GM19372 (cell line): ENCODE results near the gene ELAVL3.
A peak's percentile ranks its signal among the peaks of the same experiment; 100 is the strongest.
"Not testable (repeated sequence)": the region's sequence is repeated elsewhere in the genome, so short reads cannot be mapped to it uniquely, and the experiment has no call there.

Source experiments
- ATAC-seq: cut with Tn5 transposase; IDR thresholded peaks from one replicate; pipeline ENCODE4 v1.9.1; 2021; ENCODE audit warnings: mild to moderate bottlenecking, low read depth, moderate library complexity; ENCODE audit not compliant: unreplicated experiment

ELAVL3 gene

GRCh38 chr19:11445141-11445540 is 35.7 kb downstream of the ELAVL3 start:
- ATAC-seq: no peak

GRCh38 chr19:11444059-11444458 is 36.8 kb downstream of the ELAVL3 start:
- ATAC-seq: no peak

DNA sequence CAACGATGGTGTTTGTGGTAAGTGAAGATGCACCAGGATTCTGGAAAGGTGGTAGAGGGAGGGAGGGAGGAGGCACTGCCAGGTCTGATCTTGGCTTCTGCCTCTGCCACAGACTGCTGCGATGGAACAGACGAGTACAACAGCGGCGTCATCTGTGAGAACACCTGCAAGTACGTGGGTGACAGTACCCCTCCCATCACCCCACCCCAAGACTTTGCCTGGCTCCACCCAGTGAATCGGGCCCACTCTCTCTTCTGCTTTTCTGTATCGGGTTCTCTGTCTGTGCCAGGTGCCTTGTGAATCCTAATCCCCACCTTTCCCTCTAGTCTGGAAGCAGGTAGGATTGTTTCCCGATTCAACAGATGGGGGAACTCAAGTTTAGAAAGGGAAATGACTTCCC is 42.9 kb downstream of the ELAVL3 start:
- ATAC-seq: no peak

DNA sequence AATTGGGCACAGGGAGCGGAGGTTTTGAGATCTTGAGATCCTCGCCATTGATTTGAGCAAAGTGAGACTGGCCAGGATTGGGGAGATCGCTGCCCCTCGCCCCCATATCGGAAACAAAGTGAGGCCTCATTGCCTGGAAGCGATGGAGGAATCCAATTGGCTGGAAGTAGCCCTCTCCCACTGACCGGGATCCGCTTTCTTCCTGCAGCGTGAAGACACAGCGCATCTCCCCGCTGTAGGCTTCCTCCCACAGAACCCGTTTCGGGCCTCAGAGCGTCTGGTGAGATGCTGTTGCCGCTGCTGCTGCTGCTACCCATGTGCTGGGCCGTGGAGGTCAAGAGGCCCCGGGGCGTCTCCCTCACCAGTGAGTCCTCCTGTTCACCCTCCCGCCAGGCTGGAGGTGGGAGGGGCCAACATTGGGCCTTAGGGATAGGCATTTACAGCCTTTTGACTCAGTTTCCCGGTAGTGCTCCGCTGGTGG is 45.0 kb downstream of the ELAVL3 start:
- no peak for ATAC-seq

DNA sequence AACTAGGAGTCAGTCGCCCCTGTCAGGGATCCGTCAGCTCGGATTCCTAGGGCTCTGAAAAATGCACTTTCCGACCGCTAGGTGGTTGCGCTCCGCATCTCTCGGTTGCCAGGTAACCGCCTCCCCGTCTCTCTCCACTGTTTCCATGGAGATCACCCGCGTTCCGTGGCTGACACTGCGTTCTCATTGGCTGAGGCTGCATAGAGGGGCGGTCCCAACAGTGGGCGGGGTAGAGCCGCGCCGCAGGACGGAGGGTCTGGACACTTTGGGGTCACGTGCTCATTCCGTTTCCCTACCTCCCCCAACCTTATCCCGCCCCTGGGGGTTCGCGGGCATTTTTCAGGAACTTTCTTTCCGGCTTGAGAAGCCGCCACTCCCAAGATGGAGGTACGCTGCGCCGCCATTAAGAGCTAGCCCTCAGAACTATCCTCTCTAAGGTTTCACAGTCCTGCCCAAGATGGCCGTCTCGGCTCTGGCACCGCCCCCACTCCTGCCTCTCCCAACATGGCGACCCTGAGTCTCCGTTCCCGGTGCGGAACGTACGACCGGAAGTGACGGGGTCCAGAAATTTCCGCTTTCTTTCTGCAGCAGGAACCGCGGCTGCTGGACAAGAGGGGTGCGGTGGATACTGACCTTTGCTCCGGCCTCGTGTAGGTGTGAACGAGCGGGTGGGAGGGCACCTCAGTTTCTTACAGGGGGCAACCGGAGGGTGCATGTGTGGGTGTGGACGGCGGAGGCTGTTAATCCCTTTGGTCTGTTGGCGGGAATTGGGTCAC is 45.6 kb downstream of the ELAVL3 start, which contains the start of the genes ODAD3 and PRKCSH:
Gene ODAD3, minus strand, starts transcription at position 65 of the 776 bp plus-strand sequence. CDS start 105 bp downstream, outside the sequence.
Gene PRKCSH, plus strand, starts transcription at position 579 of the 776 bp plus-strand sequence. CDS start 483 bp downstream, outside the sequence.
- peak; percentile 86 for ATAC-seq

DNA sequence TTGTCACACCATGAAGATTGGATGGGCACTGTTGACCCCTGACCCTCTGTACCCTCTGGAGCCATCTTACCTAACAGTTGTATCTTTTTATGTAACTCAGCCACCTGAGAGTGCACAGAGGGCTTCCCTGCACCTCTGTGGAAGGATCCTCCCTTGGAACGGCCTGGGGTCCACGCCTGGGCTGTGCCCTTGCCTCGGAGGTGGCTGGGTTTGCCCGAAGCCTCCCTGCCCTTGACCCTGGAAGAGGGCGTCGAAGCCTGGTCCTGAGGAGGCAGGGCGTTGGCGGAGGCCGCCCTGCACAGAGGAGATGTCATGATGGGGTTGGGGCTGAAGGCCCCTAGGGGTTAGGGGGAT is 46.2 kb downstream of the ELAVL3 start:
- no peak for ATAC-seq

- ATAC-seq: not testable (repeated sequence)
These were observed 47.3 kb downstream of the ELAVL3 start for GRCh38 chr19:11433526-11433925.

GRCh38 chr19:11426656-11427055 is 54.2 kb downstream of the ELAVL3 start:
- ATAC-seq: no peak

DNA sequence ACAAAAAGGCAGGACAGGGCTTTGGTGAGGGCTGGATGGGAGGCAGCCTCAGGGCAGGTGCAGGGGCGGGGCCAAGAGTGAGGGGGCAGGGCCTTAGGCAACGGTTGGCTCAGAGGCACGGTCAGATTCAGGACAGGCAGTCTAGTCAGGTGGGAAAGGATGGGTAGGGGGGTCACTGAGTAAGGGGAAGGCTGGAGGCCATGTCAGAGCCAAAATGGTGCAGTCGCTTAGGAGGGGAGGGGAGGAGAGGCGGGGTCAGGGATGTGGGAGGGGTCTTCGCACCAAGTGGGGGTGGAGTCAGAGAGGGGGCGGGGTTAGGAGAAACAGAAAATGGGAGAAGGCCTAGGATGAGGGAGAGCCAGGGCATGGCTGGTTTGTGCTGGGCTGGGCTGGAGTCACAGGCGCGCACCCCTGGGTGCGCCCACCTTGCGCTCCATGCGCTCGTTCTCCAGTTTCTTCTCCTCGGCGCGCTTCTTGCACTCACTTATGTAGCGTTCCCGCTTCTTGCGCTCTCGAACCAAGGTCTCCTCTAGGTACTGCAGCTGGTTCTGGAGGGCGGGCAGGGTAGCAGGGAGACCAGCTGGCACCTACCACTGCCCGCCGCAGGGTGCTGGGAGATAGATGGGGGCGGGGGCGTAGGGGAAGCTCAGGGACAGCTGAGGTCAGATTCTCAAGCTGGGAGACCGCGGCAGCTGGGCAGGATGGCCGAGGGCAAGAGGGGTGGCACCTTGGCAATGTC is 55.0 kb downstream of the ELAVL3 start:
- ATAC-seq: no peak

GRCh38 chr19:11423791-11424181 is 57.1 kb downstream of the ELAVL3 start:
- no peak for ATAC-seq

- ATAC-seq: no peak
These were observed 57.6 kb downstream of the ELAVL3 start for GRCh38 chr19:11423164-11423790.

DNA sequence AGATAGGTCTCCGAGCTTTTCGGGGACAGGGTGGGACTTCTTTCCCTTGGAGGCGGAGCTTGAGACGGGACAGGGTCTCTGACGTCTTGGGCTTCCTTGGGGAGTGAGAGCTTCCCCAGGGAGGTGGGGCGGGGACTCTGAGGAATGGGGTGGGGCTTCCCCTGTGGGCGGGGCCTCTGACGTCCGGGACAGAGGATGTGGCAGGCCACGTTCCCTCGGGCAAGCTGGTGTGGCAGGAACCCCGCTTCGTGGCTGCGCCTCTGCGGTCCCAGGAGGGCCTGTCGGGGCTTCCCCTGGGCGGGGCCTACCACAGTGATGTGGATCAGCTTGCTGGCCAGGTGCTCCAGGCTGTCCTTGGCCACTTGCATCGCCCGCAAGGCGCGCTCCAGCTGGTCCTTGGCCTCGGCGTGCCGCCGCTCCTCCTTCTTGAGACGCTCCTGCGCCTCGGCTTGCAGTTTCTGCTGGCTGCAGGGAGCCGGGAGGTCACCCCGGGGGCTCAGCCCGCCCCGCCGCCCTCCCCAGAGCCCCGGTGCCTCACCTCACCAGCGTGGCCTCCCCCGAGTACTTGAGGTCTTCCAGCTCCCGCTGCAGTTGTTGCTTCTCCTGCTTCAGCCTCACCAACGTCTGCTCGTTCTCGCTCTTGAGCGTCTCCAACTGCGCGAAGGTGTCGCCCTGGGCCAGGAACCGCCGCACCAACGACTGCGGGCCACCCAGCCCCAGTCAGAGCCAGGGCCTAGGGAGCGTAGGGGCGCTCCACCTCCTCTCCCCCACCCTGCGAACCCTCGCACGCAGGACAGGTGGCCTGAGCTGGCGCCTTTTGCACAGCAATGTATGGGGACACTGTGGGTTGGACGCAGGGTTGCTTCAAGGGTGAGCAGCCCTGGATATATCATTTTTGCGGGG is 58.4 kb downstream of the ELAVL3 start:
- no peak for ATAC-seq

DNA sequence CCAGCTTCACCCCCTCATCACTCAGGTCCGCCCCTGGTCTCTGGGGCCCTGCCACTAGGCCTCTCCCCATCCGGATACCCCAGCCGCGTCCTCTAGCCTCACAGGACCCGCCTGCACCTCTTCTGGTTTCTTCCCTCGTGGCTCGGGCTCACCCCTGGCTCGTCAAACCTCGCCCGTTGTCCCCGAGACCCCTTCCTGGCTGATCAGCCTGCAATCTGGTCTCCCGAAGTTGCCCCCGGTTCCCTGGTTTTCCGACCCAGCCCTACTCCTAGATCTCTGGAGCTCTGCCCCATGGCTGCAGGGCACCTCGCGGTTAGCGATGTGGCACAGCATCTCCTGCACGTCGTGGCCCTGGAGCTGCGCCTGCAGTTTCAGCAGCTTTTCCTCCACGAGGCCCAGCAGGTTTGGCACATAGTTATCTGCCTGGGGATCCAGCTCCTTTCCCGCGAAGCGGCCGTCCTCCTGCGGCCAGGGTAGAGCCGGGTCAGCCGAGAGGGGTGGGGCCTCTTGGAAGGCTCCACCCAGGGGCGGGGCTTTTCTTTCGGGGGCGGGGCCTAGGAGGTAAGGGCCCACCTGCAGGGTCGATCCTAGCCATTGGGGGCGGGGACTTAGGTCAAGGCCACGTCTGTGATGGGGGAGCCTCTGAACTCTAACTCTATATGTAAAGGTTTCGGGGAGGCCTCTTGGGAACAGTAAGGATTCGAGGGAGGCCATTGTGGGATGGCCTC is 59.3 kb downstream of the ELAVL3 start:
- ATAC-seq: no peak

GRCh38 chr19:11420429-11421370 is 60.1 kb downstream of the ELAVL3 start:
- no peak for ATAC-seq

DNA sequence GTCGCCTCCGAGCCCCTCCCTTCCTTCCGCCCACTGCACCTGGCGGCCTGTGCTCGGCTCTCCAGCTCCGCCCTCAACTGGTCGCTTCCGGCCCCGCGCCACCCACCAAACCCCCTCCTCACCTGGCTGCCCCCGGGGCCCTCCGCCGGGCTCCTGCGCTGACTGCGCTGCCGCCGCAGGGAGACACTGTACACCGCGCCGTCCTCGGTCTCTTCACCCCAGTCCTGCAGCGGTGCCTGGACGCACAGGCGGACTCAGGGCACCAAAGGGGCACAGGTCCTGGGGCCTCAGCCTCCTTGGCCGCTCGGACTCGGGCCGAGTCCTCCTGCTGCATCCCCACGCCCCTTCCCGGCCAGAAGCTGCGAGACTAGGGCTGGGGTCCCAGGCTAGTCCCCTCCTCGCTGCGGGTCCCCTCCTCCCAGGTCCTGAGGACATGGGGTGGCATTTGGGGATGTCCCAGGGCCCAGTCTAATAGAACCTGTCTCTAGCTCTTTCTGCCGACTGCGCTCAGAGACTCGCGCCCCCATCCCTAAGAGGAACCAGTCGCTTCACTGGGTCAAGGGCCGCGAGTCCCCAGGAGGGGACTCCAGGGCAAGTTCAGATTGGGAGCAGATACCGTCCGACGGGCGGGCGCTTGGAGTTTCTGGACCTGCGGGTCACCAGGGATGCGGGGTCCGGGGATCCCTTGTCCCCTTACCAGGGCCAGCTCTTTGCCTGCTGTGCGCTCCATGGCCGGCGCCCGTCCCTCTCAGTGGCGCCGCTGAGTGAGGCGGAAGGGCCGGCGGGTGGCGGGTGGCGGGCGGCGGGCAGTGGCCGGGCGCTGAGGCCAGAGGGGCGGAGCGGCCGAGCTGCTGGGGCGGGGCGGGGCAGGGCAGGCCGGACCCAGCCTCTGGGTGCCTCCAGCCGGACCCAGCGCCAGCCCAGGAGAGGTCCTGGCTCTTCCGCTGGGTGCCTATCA is 62.0 kb downstream of the ELAVL3 start, which contains the start of gene RGL3:
Gene RGL3, minus strand, starts transcription at position 766 of the 958 bp plus-strand sequence. Its CDS starts 36 bp downstream, at position 730.
- no peak for ATAC-seq

DNA sequence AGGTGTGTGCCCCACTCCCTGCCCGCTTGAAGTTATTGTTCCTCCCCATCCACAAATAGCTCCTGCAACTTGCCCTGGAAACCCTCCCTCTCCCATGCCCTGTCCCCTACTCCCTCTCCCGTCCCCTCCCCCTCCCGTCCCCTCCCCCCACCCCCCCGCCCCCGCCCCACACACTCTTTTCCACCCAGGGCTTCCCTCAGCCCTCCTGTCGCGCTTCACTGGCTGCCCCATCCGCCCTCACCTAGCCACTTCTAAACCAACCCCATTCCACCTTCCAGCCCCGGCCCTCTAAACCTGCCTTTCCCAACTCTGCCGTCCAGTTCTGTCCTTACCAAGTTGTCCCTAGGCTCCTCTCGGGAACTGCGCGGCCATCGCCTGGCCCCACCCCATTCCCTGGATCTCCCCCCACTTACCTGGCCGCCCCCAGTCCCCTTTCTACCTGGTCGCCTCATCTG is 62.7 kb downstream of the ELAVL3 start:
- no peak for ATAC-seq
